ENCODE data around the gene NAPB.

The NAPB gene

GRCh38 chr20:23332467-23332866 is 88.8 kb downstream of the NAPB start:
- DNase-seq (ENCODE audit: low spot score) = no peak
- TF ChIP-seq, protein P1, sequence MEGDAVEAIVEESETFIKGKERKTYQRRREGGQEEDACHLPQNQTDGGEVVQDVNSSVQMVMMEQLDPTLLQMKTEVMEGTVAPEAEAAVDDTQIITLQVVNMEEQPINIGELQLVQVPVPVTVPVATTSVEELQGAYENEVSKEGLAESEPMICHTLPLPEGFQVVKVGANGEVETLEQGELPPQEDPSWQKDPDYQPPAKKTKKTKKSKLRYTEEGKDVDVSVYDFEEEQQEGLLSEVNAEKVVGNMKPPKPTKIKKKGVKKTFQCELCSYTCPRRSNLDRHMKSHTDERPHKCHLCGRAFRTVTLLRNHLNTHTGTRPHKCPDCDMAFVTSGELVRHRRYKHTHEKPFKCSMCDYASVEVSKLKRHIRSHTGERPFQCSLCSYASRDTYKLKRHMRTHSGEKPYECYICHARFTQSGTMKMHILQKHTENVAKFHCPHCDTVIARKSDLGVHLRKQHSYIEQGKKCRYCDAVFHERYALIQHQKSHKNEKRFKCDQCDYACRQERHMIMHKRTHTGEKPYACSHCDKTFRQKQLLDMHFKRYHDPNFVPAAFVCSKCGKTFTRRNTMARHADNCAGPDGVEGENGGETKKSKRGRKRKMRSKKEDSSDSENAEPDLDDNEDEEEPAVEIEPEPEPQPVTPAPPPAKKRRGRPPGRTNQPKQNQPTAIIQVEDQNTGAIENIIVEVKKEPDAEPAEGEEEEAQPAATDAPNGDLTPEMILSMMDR (IDR thresholded peaks at IDR 0.05; ENCODE audit: extremely low read depth, missing control alignments) = no peak

DNA sequence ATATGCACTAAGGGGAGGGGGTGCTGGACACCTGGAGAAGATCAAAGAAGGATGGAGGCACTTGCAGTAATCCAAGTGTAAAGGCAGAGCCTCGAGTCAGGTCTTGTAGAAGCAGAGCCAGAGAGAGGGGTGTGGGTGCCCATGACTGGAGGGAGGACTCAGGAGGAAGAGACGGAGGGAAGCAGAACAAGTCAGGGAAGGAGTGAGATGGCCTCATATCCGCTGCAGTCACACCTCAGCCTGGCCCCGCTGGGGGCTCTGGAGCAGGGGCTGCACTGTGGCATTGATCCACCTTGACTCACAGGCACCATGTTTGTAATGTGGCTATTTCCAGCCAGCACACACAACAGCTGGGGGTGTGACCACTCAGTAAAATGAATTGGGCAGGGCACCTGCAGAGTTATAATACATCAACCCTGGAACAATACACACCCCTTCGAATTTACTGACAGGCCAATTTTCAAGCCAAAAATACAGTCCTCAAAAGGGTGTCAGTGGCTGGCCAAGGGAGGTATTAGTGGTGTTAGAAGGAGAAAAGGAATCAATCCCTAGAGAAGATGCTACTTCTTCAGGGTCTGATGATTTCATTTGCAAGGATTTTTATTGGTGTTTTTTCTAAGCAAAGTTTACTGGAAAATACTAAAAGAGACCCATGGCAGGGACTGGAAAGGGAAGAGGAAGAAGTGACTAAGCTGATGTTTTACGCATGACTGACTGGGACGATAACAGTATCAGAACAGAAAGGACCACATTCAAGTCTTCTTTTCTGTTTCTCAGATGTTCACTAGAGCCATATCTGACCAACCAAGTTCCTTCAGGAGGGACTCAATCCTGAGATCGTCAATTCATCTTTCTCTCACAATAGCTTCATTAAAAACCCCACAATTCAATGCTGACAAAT is 89.6 kb downstream of the NAPB start:
- DNase-seq (ENCODE audit: low spot score) = no peak
- TF ChIP-seq, protein P1 (IDR thresholded peaks at IDR 0.05; ENCODE audit: extremely low read depth, missing control alignments) = no peak

DNA sequence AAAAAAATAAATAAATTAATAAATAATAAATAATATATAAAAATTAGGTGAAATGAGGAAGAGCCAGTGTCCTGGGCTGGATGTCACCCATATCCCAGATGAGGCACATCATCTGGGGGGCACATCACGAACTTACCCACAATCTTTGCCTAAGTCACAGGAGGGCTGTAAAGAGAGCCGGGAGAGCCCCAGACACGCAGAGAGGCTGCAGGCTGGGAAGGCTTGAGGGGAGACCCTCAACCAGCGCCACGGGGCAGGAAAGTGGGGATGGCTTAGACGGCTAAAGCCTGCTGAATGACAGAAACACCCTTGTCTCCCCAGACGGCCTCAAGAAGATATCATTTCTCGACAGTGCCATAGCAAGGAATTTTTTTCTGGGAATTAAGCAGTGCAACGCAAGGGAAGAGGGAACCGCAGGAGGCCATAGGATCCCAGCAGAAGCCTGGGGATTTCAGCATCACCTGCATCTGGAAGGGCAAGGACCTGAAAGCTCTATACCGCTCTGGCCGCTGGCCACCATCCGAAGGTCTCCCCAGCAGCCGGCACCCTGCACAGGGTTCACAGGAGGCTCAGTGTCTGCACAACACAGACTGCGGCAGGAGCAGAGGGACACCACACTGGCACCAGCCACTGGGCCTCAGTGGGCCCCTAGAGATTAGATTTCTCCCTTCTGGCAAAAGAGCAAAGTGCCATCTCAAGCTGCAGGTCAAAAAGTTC is 93.5 kb downstream of the NAPB start:
- DNase-seq (ENCODE audit: low spot score) = no peak
- TF ChIP-seq, protein P1 (IDR thresholded peaks at IDR 0.05; ENCODE audit: extremely low read depth, missing control alignments) = no peak

GRCh38 chr20:23326774-23327173 is 94.5 kb downstream of the NAPB start:
- TF ChIP-seq, protein P1 (IDR thresholded peaks at IDR 0.05; ENCODE audit: extremely low read depth, missing control alignments) = no peak
- no peak for DNase-seq (ENCODE audit: low spot score)

DNA sequence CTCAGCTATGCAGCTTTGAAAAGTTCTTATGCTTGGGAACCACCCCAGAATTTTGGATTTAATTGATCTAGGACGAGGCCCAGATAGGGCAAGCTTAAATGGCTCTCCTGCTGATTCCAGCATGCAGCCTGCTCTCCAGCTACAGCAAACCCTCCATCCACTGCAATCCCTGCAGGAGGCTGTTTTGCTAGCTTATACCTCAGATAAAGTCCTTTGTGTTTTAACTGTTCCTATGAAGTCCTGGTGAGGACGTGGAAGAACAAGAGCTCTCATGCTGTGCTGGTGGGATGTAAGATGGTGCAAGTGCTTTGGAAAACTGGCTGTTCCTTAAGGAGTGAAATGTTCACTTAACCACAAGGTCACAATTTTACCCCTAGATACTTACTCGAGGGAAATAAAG is 96.2 kb downstream of the NAPB start:
- DNase-seq (ENCODE audit: low spot score) = no peak
- TF ChIP-seq, protein P1 (IDR thresholded peaks at IDR 0.05; ENCODE audit: extremely low read depth, missing control alignments) = no peak
